HEK293 (cell line): ENCODE results near the gene C22orf39.
A peak's percentile ranks its signal among the peaks of the same experiment; 100 is the strongest.

Experiments used
- CTCF ChIA-PET: fragments of 350-600 bp; formaldehyde crosslinking; extraction: SDS; loops from one replicate; lab custom pipeline; 2021; ENCODE audit warnings: antibody characterized with exemption; lab: Yijun Ruan, JAX
- POLR2A ChIA-PET: fragments of 300-600 bp; formaldehyde crosslinking; extraction: SDS; loops from one replicate; lab custom pipeline; 2020; ENCODE audit warnings: antibody characterized with exemption, inconsistent platforms; lab: Yijun Ruan, JAX
- H3K27ac ChIP-seq: fragments of 200-500 bp; sonication (Bioruptor generic); 2 replicates; pipeline ENCODE4 v1.5.1; 2014; ENCODE audit warnings: low read depth, low read length, control low read depth, inconsistent platforms; ENCODE audit errors: extremely low read depth
- H3K36me3 ChIP-seq, 2 experiments: fragments of 200-500 bp in 1 of 2; sonication (Bioruptor generic) in 1 of 2; 1 replicate in 1 of 2; 2 replicates in 1 of 2; pipeline ENCODE4 v1.5.1; 2014 to 2017; ENCODE audit warnings: inconsistent platforms in 2 of 2, low read length in 2 of 2; ENCODE audit not compliant: control insufficient read depth in 2 of 2, insufficient read depth in 1 of 2
- H3K4me1 ChIP-seq: fragments of 200-500 bp; sonication (Bioruptor generic); 2 replicates; pipeline ENCODE4 v1.5.1; 2014; ENCODE audit warnings: mild to moderate bottlenecking, low read length, inconsistent platforms; ENCODE audit not compliant: control insufficient read depth, insufficient read depth
- H3K4me3 ChIP-seq: 2 replicates; pipeline ENCODE4 v1.5.1; 2011; ENCODE audit warnings: low read depth, mild to moderate bottlenecking, control low read depth, low read length, moderate library complexity
- H3K9me3 ChIP-seq: fragments of 200-500 bp; sonication (Bioruptor generic); 2 replicates; pipeline ENCODE4 v1.5.1; 2014; ENCODE audit warnings: low read depth, low read length, inconsistent platforms; ENCODE audit not compliant: control insufficient read depth, insufficient read depth
- EGR2 ChIP-seq: fragments of 450-650 bp; formaldehyde crosslinking; IDR thresholded peaks from 2 replicates; pipeline ENCODE4 v1.5.1; 2016; ENCODE audit warnings: low read depth, missing biosample characterization, missing genetic modification characterization
- MZF1 ChIP-seq: fragments of 450-650 bp; formaldehyde crosslinking; IDR thresholded peaks from 2 replicates; pipeline ENCODE4 v1.5.1; 2017; ENCODE audit warnings: missing biosample characterization, missing genetic modification characterization, borderline replicate concordance
- PRDM10 ChIP-seq: fragments of 450-650 bp; formaldehyde crosslinking; IDR thresholded peaks from 2 replicates; pipeline ENCODE4 v1.5.1; 2016; ENCODE audit warnings: missing biosample characterization, missing genetic modification characterization
- SCRT2 ChIP-seq: fragments of 450-650 bp; formaldehyde crosslinking; IDR thresholded peaks from 2 replicates; pipeline ENCODE4 v1.5.1; 2016; ENCODE audit warnings: missing biosample characterization, missing genetic modification characterization
- ZBTB20 ChIP-seq: fragments of 450-650 bp; formaldehyde crosslinking; IDR thresholded peaks from 2 replicates; pipeline ENCODE4 v1.5.1; 2016; ENCODE audit warnings: missing biosample characterization, missing genetic modification characterization
- ZNF140 ChIP-seq: fragments of 450-650 bp; formaldehyde crosslinking; IDR thresholded peaks from 2 replicates; pipeline ENCODE4 v1.5.1; 2016; ENCODE audit warnings: missing biosample characterization, missing genetic modification characterization
- ZNF169 ChIP-seq: fragments of 450-650 bp; formaldehyde crosslinking; IDR thresholded peaks from 2 replicates; pipeline ENCODE4 v1.5.1; 2016; ENCODE audit warnings: missing biosample characterization, missing genetic modification characterization
- ZNF248 ChIP-seq: fragments of 450-650 bp; formaldehyde crosslinking; IDR thresholded peaks from 2 replicates; pipeline ENCODE4 v1.5.1; 2017; ENCODE audit warnings: missing biosample characterization, missing genetic modification characterization
- ZNF354C ChIP-seq: fragments of 450-650 bp; formaldehyde crosslinking; IDR thresholded peaks from 2 replicates; pipeline ENCODE4 v1.5.1; 2016; ENCODE audit warnings: missing biosample characterization, missing genetic modification characterization, low read depth, borderline replicate concordance
- ZNF48 ChIP-seq: fragments of 450-650 bp; formaldehyde crosslinking; IDR thresholded peaks from 2 replicates; pipeline ENCODE4 v1.5.1; 2016; ENCODE audit warnings: missing biosample characterization, missing genetic modification characterization
- ZNF521 ChIP-seq: fragments of 450-650 bp; formaldehyde crosslinking; IDR thresholded peaks from 2 replicates; pipeline ENCODE4 v1.5.1; 2017; ENCODE audit warnings: missing biosample characterization, mild to moderate bottlenecking, missing genetic modification characterization
- ZNF548 ChIP-seq: fragments of 450-650 bp; formaldehyde crosslinking; IDR thresholded peaks from 2 replicates; pipeline ENCODE4 v1.5.1; 2016; ENCODE audit warnings: missing biosample characterization, missing genetic modification characterization
- ZNF585B ChIP-seq: fragments of 450-650 bp; formaldehyde crosslinking; IDR thresholded peaks from 2 replicates; pipeline ENCODE4 v1.5.1; 2016; ENCODE audit warnings: missing biosample characterization, missing genetic modification characterization
- ZNF660 ChIP-seq: fragments of 450-650 bp; IDR thresholded peaks from 2 replicates; pipeline ENCODE4 v1.5.1; 2018; ENCODE audit warnings: missing biosample characterization, mild to moderate bottlenecking, missing genetic modification characterization
- ZNF76 ChIP-seq: fragments of 450-650 bp; formaldehyde crosslinking; IDR thresholded peaks from 2 replicates; pipeline ENCODE4; 2016; ENCODE audit warnings: low read depth, missing biosample characterization, missing genetic modification characterization, borderline replicate concordance
- ZNF777 ChIP-seq: fragments of 450-650 bp; formaldehyde crosslinking; IDR thresholded peaks from 2 replicates; pipeline ENCODE4 v1.5.1; 2017; ENCODE audit warnings: missing biosample characterization, missing genetic modification characterization, borderline replicate concordance
- ZSCAN23 ChIP-seq: fragments of 450-650 bp; formaldehyde crosslinking; IDR thresholded peaks from 2 replicates; pipeline ENCODE4 v1.5.1; 2016; ENCODE audit warnings: missing biosample characterization, missing genetic modification characterization
- TF ChIP-seq, protein P1 (sequence below): fragments of 450-650 bp; formaldehyde crosslinking; IDR thresholded peaks from 2 replicates; pipeline ENCODE4 v1.5.1; 2017; ENCODE audit warnings: missing biosample characterization, missing genetic modification characterization
- TF ChIP-seq, protein P2 (sequence below): fragments of 450-650 bp; formaldehyde crosslinking; IDR thresholded peaks from 2 replicates; pipeline ENCODE4 v1.5.1; 2016; ENCODE audit warnings: missing biosample characterization, missing genetic modification characterization
- TF ChIP-seq, protein P3 (sequence below): fragments of 450-650 bp; formaldehyde crosslinking; IDR thresholded peaks from 2 replicates; pipeline ENCODE4 v1.5.1; 2016; ENCODE audit warnings: missing biosample characterization, missing genetic modification characterization
- TF ChIP-seq, protein P4 (sequence below): fragments of 450-650 bp; formaldehyde crosslinking; conservative IDR thresholded peaks from 2 replicates; pipeline ENCODE4 v1.5.1; 2016; ENCODE audit warnings: low read depth, missing biosample characterization, missing genetic modification characterization

The C22orf39 gene

DNA sequence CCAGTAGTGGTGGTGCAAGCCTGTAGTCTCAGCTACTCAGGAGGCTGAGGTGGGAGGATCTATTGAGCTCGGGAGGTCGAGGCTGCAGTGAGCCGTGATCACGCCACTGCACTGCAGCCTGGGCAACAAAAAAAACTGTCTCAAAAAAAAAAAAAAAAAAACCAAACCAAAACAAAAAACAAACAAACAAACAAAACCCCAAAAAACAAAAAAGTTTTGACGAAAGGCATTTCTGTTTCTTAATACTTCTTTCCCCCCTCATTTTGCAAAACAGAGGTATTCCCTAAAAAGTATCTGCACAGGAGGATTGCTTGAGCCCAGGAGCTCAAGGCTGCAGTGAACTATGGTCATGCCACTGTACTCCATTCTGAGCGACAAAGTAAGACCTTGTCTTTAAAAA, 27.2 kb downstream of the C22orf39 start:
- H3K4me3 ChIP-seq: no peak overlapping the region
- POLR2A ChIA-PET: interaction anchor here (0.6 to 1.6 kb wide), 2 partner anchors 12 to 542 kb away, joined by 4 to 6 read pairs; partner anchors contain the start of genes HIRA and MRPL40
- no peaks in the 10 kb centered on the region for H3K9me3 ChIP-seq
- TF ChIP-seq ZNF354C (tag by site-specific recombination) (no peak), ZNF548 (no peak), ZNF76 (tag by site-specific recombination) (no peak), MZF1 (no peak), PRDM10 (tag by site-specific recombination) (peak; percentile 80), ZNF140 (no peak)
- no peaks in the 10 kb centered on the region for H3K4me1 ChIP-seq
- no peak overlapping the region for H3K27ac ChIP-seq
- CTCF ChIA-PET: interaction anchor here (0.7 to 1.0 kb wide), 4 partner anchors 11 to 1264 kb away, joined by 3 read pairs; no protein-coding TSS in a partner anchor
- H3K36me3 ChIP-seq: peaks cover 0 to 10% of the 10 kb centered on the region in 2 experiments; a peak in 1 of 3 replicates

DNA sequence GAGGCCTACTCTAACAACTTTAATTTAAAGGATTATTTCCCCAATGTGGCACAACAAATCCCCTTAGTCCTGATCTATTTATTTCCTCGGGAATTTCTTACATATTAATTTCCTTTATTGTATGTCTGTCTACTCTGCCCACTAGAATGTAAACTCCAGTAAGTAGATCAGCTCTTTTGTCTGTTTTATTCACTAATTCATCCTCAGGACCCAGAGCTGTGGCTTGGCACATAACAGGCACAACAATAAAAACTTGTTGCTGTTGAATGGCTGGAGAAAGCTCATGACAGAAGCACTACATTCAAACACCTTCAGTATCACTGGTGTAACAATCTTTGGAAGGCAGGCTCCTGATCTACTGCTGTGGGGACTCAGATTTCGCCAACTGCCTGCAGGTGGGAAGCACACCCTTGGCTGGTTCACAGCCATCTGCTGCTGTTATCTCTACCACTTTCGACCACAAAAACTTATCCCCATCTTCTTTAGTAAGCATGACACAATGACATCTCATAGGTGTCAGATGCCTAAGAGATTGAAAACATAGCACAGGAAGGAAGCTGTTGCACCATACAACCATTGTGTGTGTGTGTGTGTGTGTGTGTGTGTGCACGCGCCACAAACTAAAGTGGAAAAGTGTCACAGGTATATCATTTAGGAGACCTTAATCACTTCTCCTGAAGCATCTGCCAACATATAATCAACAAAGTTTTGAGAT, 27.9 kb downstream of the C22orf39 start:
- Histone ChIP-seq H3K36me3 (peaks cover 0 to 3% of the 10 kb centered on the region in 2 experiments; a peak in 1 of 3 replicates), H3K4me1 (no peaks in the 10 kb centered on the region), H3K4me3 (no peak overlapping the region), H3K27ac (no peak overlapping the region), H3K9me3 (no peaks in the 10 kb centered on the region)
- ChIA-PET POLR2A (interaction anchor here (1.6 kb wide), 1 partner anchor 13 kb away, joined by 6 read pairs; the partner anchor contains the start of genes HIRA and MRPL40), CTCF (no interaction called here)
- TF ChIP-seq ZNF48 (tag by site-specific recombination) (no peak), ZNF248 (tag by site-specific recombination) (no peak), ZNF521 (tag by site-specific recombination) (no peak), ZNF585B (tag by site-specific recombination) (no peak), ZBTB20 (tag by site-specific recombination) (no peak), ZSCAN23 (tag by site-specific recombination) (no peak), ZNF660 (tag by site-specific recombination) (no peak), EGR2 (tag by site-specific recombination) (no peak), ZNF169 (no peak), SCRT2 (tag by site-specific recombination) (peak; percentile 80), ZNF777 (tag by site-specific recombination) (no peak)
- TF ChIP-seq, protein P1, sequence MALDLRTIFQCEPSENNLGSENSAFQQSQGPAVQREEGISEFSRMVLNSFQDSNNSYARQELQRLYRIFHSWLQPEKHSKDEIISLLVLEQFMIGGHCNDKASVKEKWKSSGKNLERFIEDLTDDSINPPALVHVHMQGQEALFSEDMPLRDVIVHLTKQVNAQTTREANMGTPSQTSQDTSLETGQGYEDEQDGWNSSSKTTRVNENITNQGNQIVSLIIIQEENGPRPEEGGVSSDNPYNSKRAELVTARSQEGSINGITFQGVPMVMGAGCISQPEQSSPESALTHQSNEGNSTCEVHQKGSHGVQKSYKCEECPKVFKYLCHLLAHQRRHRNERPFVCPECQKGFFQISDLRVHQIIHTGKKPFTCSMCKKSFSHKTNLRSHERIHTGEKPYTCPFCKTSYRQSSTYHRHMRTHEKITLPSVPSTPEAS (tag by site-specific recombination): 0 out of 2 replicates have a peak, but pooled peaks have one; percentile 26
- TF ChIP-seq, protein P2, sequence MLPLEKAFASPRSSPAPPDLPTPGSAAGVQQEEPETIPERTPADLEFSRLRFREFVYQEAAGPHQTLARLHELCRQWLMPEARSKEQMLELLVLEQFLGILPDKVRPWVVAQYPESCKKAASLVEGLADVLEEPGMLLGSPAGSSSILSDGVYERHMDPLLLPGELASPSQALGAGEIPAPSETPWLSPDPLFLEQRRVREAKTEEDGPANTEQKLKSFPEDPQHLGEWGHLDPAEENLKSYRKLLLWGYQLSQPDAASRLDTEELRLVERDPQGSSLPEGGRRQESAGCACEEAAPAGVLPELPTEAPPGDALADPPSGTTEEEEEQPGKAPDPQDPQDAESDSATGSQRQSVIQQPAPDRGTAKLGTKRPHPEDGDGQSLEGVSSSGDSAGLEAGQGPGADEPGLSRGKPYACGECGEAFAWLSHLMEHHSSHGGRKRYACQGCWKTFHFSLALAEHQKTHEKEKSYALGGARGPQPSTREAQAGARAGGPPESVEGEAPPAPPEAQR (tag by site-specific recombination): no peak
- TF ChIP-seq, protein P3, sequence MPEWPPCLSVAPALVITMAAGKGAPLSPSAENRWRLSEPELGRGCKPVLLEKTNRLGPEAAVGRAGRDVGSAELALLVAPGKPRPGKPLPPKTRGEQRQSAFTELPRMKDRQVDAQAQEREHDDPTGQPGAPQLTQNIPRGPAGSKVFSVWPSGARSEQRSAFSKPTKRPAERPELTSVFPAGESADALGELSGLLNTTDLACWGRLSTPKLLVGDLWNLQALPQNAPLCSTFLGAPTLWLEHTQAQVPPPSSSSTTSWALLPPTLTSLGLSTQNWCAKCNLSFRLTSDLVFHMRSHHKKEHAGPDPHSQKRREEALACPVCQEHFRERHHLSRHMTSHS (tag by site-specific recombination): no peak
- TF ChIP-seq, protein P4, sequence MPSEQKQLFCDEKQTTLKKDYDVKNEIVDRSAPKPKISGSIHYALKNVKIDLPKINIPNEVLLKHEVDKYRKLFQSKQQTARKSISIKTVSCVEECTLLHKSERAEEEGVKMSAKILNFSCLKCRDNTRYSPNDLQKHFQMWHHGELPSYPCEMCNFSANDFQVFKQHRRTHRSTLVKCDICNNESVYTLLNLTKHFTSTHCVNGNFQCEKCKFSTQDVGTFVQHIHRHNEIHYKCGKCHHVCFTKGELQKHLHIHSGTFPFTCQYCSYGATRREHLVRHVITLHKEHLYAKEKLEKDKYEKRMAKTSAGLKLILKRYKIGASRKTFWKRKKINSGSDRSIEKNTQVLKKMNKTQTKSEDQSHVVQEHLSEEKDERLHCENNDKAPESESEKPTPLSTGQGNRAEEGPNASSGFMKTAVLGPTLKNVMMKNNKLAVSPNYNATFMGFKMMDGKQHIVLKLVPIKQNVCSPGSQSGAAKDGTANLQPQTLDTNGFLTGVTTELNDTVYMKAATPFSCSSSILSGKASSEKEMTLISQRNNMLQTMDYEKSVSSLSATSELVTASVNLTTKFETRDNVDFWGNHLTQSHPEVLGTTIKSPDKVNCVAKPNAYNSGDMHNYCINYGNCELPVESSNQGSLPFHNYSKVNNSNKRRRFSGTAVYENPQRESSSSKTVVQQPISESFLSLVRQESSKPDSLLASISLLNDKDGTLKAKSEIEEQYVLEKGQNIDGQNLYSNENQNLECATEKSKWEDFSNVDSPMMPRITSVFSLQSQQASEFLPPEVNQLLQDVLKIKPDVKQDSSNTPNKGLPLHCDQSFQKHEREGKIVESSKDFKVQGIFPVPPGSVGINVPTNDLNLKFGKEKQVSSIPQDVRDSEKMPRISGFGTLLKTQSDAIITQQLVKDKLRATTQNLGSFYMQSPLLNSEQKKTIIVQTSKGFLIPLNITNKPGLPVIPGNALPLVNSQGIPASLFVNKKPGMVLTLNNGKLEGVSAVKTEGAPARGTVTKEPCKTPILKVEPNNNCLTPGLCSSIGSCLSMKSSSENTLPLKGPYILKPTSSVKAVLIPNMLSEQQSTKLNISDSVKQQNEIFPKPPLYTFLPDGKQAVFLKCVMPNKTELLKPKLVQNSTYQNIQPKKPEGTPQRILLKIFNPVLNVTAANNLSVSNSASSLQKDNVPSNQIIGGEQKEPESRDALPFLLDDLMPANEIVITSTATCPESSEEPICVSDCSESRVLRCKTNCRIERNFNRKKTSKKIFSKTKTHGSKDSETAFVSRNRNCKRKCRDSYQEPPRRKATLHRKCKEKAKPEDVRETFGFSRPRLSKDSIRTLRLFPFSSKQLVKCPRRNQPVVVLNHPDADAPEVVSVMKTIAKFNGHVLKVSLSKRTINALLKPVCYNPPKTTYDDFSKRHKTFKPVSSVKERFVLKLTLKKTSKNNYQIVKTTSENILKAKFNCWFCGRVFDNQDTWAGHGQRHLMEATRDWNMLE (tag by site-specific recombination): no peak
